Stimulated activated CD4-positive, alpha-beta T cell treated with anti-CD3 and anti-CD28 coated beads, Interleukin-1b, Interleukin-23, amount 100 ng/mL, for 24 hours (primary cell): ENCODE data around the gene CDKL5.

Source experiments
- DNase-seq, 4 experiments: peaks; one replicate each; pipeline ENCODE4 v3.0.0-alpha.2; 2020; ENCODE audit warnings: low read depth in 4 of 4, low spot score in 1 of 4

Gene CDKL5

DNA sequence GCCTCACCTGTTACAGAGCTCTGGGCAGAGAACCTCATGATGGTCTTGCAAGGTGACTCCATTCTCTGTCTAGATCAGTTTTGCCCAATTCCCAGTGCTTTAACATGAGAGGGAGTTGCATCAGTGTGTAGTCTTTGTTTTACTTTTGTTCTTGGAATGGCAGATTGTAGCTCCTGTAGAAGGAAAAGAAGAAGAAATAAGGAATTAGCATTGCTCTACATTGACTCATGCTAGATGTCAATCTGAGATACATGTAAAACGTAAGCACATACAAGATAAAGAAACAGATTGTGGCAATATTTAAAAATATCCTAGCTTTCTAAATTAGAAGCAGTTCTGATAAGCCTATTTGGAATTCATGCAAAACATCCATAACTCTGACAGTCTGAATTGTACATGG lies 266.0 kb downstream of the CDKL5 start:
- DNase-seq: no peak

GRCh38 chrX:18692541-18692940 lies 267.1 kb downstream of the CDKL5 start:
- DNase-seq: no peak

DNA sequence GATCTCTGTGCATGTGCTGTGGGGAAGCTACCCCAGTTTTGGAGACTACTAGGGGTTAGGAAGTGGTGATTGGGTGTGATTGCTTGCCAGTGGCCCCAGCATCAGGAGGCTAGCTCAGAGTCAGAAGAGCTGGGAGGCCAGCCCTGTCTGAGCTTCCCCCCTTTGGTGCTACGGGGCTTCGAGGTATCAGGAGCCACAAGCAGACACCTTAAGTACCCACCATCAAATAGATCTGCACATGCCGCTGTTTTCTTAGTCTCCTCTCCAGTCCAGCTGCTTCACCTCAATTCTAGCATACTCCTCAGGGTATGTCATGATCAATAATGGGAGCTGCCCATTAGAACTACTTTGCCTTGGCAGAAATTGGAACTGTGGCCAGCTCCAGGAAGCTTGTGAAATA lies 271.2 kb downstream of the CDKL5 start:
- DNase-seq: no peak

- DNase-seq: no peak
These were observed 273.6 kb downstream of the CDKL5 start for GRCh38 chrX:18698737-18699650.

GRCh38 chrX:18701621-18702361 lies 276.4 kb downstream of the CDKL5 start:
- DNase-seq: no peak

DNA sequence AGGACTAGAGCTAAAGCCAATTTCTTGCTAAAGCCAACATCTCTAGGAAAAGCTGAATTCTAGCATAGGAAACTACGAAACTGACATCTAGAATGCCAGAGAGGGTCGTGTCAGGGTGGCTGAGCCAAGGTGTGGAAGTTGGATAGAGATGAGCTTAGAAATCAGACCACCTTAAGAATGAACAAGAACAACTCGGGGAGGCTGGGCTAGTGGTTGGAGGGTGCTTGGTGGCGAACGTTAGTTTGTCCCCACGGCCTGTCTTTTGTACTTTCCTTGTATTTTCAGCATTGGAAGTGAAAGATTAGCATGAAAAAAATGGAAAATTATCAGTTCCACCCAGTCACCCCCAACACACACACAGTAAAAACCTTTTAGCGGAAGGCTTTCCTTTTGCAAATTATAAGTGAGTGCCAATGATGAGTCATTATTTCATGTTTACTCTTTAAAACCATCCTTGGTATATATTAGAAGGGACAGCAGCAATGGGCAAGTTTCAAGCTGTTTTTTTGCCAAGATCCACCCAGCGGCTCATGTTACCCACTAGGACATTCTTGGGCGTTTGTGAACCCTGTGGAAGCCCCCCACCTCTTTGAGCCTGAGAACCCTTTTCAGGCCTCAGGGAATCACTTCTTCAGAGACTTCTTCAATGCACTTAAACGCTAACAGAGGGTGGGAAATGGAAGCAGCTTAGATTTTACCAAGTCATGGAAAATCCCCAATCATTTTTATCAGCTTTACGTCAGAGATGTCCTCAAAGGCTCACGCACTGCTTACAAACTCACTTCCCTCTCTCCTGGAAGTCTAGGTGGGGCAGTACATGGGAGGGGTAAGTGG lies 277.2 kb downstream of the CDKL5 start:
- no peak for DNase-seq
